CD1c-positive myeloid dendritic cell (primary cell): ENCODE results near the gene RASSF3.
"Not testable (repeated sequence)": the region's sequence is repeated elsewhere in the genome, so short reads cannot be mapped to it uniquely, and the experiment has no call there.

Experiments used
- DNase-seq: peaks from one replicate; pipeline ENCODE4 v3.0.0-alpha.2; 2016; ENCODE audit errors: extremely low spot score

The RASSF3 gene

GRCh38 chr12:64633011-64633939, 23.0 kb downstream of the RASSF3 start:
- no peak for DNase-seq

DNA sequence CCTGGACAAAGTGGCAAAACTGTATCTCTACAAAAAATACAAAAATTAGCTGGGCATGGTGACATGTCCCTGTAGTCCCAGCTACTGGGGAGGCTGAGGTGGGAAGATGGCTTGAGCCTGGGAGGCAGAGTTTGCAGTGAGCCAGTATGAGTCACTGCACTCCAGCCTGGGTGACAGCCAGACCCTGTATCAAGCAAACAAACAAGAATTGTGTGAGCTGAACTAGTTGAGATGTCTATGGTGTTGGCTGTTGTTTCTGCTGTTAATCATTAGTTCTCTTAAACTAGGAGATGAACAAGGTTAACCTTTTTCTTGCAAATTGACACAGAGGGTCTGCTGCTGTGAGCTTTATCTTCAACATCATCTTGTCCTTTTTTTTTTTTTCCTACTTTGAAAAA, 23.6 kb downstream of the RASSF3 start:
- DNase-seq, result no peak

- DNase-seq, result no peak
Measured at GRCh38 chr12:64634508-64635092, 24.3 kb downstream of the RASSF3 start.

- DNase-seq, result no peak
Measured at GRCh38 chr12:64635356-64635998, 25.2 kb downstream of the RASSF3 start.

DNA sequence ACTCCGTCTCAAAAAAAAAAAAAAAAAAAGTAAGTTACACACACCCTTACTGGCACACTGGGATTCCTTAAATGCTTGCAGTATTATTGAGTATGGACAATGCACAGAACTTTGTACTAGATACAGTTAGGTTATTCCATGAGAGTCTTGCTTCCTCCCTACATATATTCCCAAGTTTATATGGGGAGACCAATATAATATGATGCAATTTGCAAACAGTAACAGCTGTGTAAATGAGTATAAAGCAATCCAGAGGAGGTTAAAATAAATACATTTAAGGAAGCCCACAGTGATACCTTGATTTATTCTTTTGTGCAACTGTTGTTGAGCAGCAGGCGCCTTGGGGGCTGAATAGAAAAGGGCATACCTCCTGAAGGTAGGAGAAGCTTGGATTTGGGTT, 26.6 kb downstream of the RASSF3 start:
- no peak for DNase-seq

GRCh38 chr12:64639466-64639865, 29.2 kb downstream of the RASSF3 start:
- no peak for DNase-seq

GRCh38 chr12:64646318-64646717, 36.0 kb downstream of the RASSF3 start:
- DNase-seq, result no peak

GRCh38 chr12:64649487-64649886, 39.2 kb downstream of the RASSF3 start:
- DNase-seq, result no peak

GRCh38 chr12:64650762-64651161, 40.5 kb downstream of the RASSF3 start:
- no peak for DNase-seq

- DNase-seq, result no peak
Measured at GRCh38 chr12:64652346-64652745, 42.1 kb downstream of the RASSF3 start.

GRCh38 chr12:64653123-64653522, 42.8 kb downstream of the RASSF3 start:
- no peak for DNase-seq

- DNase-seq, result not testable (repeated sequence)
Measured at GRCh38 chr12:64653907-64654306, 43.6 kb downstream of the RASSF3 start.

- no peak for DNase-seq
Measured at GRCh38 chr12:64655141-64655540, 44.8 kb downstream of the RASSF3 start.

GRCh38 chr12:64656429-64656828, 46.1 kb downstream of the RASSF3 start:
- DNase-seq, result no peak

GRCh38 chr12:64658892-64659481, 48.7 kb downstream of the RASSF3 start:
- no peak for DNase-seq

DNA sequence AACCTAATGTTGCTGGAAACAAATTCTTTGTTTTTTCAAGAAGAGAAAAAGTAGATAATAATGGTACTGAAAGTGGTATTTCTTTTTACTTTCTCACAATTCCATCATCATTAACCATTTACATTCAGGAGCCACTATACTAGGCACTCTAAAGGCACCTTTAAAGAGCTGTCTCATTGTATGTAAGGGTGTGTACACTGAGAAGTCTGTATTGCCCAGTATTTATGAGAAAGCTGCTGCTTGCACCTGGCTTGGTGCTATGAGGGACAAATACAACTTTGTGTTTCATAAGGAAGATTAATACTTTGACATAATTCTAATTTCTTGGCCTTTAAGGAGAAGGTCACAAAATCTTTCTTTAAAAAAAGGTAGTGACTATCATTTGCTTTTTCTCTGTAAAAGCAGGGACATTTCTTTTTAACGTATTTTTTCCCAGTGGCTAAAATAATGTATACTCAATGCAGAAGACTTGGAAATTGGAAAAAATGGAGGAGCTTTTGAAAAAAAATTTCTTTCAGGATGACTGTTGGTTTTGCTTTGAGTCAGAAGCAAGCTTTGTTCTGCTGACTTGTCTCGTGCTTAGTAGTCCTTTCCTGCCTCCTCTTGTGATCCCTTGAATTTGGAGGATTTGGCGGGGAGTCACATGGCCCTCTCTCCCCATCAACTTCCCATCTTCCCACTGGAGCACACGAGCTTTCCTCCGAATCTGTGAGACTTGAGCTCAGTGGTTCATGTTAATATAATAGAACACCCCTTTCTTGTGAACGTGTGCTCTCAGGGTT, 50.1 kb downstream of the RASSF3 start:
- DNase-seq, result peak; percentile 36

DNA sequence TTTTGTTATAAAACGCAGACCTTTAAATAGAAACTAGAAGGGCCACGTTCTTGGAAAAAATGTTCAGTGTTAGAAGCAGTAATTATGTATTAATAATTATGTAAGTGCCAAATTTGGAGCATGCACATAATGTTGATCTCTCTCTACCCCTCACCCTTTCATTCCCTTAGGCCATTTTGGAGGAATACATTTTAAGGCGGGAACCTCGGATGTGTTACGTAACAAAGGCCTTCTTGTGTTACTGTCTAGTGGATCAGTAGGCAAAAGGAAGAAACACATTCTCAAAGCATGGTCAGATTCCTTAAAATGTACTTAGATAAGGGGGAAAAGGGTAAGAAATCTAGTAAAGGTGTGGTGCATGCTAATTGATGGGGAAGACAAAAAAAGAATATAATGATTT, 52.7 kb downstream of the RASSF3 start:
- DNase-seq, result no peak

DNA sequence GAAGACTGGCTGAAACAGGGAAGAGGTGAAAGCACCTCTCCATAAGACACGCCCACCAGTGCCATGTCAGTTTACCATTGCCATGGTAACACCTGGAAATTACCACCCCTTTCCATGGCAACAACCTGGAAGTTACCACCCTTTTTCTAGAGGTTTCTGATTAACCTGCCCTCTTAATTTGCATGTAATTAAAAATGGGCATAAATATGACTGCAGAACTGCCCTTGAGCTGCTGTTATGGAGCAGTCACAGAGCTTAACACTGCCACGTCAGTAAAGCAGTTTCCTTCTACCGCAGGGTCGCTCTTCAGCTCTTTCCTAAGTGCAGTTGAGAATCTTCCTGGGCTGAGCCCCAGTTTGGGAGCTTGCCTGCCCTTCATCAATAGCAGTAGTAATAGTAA, 55.2 kb downstream of the RASSF3 start:
- no peak for DNase-seq

GRCh38 chr12:64666054-64666914, 56.0 kb downstream of the RASSF3 start:
- DNase-seq, result no peak

GRCh38 chr12:64667793-64668192, 57.5 kb downstream of the RASSF3 start:
- no peak for DNase-seq
